GM10266 (cell line): ENCODE results near the gene NHLH2.

ENCODE experiments used
- DNase-seq: peaks from one replicate; pipeline ENCODE4 v3.0.0; 2012; ENCODE audit errors: extremely low spot score
- TF ChIP-seq, protein P1 (sequence below): IDR thresholded peaks from 2 replicates; pipeline ENCODE4 v1.5.1; 2012; ENCODE audit warnings: mild to moderate bottlenecking, low read depth; ENCODE audit not compliant: control insufficient read depth, insufficient read depth; ENCODE audit errors: missing control alignments

Gene NHLH2

DNA sequence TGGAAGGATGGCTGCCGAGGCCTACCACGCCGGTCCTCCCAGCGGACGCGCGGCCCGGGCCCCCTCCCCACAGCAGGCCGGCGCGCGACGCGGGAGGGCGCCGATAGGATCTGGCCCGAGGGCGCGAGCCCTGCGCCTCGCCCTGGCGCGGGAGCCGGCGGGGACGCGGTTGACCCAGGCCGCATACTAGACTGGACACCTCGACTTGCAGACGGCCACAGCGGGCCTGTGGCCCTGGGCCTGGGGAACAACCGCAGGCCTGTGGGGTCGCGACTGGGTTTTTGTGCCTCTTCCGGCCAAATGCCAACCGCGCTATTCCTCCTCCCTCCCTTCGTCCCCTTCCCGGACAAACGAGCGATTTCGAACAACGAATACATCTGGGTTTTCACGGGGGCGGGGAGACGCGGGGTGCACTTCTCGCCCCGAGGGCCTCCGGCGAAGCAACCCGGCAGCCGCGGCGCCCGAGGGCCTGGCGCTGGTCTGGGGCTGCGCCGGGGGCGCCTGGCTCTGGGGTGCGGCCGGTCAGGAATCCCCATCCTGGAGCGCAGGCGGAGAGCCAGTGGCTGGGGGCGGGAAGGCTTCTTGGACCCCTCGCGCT is 2.4 kb downstream of the NHLH2 start:
- DNase-seq: peak; percentile 44
- TF ChIP-seq, protein P1, sequence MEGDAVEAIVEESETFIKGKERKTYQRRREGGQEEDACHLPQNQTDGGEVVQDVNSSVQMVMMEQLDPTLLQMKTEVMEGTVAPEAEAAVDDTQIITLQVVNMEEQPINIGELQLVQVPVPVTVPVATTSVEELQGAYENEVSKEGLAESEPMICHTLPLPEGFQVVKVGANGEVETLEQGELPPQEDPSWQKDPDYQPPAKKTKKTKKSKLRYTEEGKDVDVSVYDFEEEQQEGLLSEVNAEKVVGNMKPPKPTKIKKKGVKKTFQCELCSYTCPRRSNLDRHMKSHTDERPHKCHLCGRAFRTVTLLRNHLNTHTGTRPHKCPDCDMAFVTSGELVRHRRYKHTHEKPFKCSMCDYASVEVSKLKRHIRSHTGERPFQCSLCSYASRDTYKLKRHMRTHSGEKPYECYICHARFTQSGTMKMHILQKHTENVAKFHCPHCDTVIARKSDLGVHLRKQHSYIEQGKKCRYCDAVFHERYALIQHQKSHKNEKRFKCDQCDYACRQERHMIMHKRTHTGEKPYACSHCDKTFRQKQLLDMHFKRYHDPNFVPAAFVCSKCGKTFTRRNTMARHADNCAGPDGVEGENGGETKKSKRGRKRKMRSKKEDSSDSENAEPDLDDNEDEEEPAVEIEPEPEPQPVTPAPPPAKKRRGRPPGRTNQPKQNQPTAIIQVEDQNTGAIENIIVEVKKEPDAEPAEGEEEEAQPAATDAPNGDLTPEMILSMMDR: no peak

DNA sequence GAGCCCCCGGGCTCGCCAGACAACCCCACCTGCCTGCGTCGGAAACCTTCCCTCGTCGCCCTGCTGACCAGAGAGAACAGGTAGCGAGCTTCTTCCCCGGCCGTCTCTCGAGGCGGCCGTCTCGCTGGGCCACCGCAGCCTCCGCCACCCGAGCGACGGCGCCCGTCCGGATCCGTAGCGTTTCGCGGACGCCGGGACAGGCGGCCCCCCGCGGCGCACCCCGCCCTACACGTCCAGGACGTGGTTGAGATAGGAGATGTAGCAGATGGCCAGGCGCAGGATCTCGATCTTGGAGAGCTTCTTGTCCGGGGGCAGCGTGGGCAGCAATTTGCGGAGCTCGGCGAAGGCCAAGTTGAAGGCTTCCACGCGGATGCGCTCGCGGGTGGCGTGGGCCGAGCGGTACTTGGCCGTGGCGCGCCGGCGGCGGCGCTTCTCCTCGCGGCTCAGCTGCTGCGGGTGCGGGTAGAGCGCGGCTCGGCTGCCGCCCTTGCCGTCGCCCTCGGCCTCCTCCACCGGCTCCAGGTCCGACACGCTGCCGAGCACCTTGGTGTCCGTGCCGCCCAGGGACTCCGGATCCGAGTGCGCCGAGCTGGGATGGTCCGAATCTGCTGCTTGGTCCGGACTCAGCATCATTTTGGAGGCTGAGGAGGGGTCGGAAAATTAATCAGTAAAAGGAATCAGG is 3.0 kb downstream of the NHLH2 start:
- DNase-seq: no peak
- TF ChIP-seq, protein P1: no peak

DNA sequence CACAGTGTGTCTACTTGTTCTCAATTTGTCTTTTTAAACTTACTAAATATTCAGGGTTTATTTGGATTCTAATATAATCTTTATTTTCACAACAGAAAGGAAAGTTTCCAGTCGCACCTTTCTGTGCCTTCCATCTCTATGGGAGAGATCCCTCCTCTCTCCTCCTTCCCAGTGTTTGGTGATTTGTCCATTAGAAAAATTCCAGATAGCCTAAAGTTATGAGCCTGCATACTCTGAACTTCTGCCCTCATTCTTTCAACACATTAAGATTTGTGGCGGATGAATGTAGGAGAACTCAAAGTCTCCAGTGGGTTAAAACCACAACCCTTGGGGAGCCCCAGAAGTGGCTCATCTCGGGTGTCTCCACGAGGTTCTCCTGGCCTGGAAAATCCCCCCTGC is 3.6 kb downstream of the NHLH2 start:
- TF ChIP-seq, protein P1: no peak
- DNase-seq: no peak

DNA sequence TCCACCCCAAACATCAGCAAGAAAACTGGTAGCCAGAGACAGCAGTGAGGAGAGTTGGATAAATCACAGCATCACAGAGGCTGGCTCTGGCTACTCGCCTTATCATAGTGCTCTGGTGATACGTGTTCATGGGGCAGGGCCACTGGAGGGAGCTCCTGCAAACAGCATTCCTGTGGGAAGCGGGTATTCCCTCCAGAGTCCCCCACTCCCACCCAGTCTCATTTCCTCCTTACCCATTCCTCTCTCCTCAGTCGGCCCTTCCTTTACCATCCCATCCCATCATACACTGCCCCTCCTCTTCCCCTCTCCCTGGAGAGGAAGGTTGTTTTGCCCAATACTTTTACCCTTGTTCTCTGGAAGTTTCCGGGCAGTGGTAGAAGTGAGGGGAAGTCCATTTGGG is 7.1 kb downstream of the NHLH2 start:
- no peak for DNase-seq
- TF ChIP-seq, protein P1: no peak

DNA sequence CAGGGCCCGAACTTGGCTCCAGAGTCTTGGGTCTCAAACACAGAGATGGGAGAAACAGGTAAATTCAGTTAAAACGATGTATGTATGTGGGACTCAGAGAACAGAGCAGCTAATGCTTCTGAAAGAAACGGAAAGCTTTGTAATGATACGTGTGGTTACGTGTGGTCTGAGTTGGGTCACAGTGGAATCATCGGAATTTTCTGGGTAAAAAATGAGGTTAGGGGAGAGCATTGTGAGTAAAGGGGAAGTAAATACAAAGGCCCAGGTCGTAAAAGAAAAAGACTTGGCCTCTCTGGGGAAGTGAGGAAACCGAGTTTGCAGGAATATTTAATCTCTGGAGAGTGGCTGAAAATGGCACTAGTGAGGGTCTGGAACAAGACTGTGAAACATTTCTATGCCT is 8.3 kb downstream of the NHLH2 start:
- TF ChIP-seq, protein P1: no peak
- DNase-seq: no peak

DNA sequence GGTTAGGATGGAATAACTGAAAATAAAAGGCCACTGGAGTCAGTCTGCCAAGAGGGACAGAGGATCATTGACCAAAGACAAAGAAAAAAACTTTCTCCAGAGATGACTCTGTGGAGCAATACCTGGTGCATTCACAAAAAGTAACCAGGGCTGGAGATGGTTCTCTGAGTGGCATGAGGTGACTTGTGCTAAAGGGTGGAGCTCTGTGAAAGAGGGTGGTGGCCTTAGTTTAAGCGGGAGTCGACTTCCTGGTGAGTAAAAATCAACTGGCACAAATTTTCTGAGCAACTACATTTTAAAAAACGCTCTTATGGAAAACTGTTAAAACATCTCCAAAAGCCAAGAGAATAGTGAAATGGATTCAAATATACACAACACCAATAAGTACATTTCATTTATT is 10.0 kb downstream of the NHLH2 start:
- DNase-seq: no peak
- TF ChIP-seq, protein P1: no peak

DNA sequence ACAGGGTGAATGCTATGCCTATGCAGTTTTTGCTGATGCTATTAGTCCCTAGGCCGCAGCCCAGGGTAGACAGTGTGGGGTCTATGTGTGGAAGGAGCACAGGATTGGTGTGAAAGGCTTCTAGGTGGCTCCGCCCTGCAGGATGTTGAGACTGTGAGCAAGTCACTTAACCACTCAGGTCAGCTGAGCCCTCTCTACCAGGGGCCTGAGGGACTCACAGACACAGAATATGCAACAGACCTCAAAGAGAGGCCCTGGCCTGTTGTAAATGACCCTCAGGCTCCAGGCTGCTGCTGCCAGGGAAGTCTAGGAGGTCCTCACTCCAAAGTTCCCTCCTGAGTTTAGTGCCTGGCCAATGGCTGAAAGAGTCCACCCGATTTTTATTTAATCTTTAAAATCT is 11.0 kb downstream of the NHLH2 start:
- no peak for DNase-seq
- TF ChIP-seq, protein P1: no peak
